C4-2B (cell line): Measurements from ENCODE around the gene HNRNPH1.
"Not testable (repeated sequence)": the region's sequence is repeated elsewhere in the genome, so short reads cannot be mapped to it uniquely, and the experiment has no call there.

Source experiments
- CTCF ChIP-seq: fragments of 450-650 bp; conservative IDR thresholded peaks from 2 replicates; pipeline ENCODE4 v1.5.1; 2017; ENCODE audit warnings: mild to moderate bottlenecking
- ZFX ChIP-seq: fragments of 450-650 bp; IDR thresholded peaks from 2 replicates; pipeline ENCODE4 v1.6.1; 2017

DNA sequence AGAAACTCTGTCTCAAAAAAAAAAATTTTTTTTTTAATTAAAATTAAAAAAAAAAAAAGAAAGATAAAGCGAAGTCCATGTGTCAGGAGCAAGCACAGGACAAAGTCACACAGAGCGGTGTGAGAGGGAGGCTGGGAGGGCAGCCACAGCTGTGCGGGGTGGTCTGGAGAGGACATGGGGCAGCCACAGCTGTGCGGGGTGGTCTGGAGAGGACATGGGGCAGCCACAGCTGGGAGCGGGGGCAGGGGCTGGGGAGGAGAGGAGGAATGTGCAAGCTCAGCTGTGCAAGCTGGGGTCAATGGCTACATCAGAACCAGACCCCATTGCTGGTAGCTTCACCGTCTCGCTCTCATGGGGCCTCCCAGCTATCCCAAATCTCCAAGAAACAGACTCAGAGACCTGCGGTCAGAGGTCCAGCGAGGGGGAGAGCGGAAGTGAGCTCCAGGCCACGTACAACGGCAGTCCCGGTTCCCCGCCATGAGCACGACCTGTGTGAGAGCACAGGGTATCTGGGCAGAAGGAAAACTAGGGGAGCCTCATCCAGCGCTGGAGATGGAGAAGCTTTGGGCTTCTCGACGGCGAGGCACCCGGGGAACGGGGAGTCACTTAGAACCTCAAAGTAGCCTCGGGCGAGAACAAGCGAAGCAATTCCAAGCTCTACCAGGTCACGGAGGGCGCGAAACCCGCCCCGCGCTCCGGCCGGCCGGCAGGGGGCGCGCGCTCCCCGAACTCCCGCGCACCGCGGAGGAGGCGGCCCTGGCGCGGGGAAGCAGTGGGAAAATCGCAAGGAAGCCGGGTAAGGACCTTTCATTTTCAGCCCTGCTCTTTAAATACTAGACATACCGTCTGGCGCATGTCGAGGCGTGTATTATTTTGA, 34.1 kb upstream of the HNRNPH1 start:
- TF ChIP-seq CTCF, ZFX: not testable (repeated sequence)
